Activated T-cell treated with anti-CD3 and anti-CD28 coated beads for 24 hours (primary cell): ENCODE results near the gene SURF6.
A peak's percentile ranks its signal among the peaks of the same experiment; 100 is the strongest.
"Not testable (repeated sequence)": the region's sequence is repeated elsewhere in the genome, so short reads cannot be mapped to it uniquely, and the experiment has no call there.

Source experiments
- DNase-seq: peaks from one replicate; pipeline ENCODE4 v3.0.0-alpha.2; 2020; ENCODE audit warnings: low read depth

SURF6 gene

GRCh38 chr9:133335924-133336811 lies at the start of gene SURF6:
Gene SURF6 (minus strand): TSS chr9:133336188. CDS start chr9:133336132, 56 bp downstream.
- DNase-seq = peak; percentile 96

DNA sequence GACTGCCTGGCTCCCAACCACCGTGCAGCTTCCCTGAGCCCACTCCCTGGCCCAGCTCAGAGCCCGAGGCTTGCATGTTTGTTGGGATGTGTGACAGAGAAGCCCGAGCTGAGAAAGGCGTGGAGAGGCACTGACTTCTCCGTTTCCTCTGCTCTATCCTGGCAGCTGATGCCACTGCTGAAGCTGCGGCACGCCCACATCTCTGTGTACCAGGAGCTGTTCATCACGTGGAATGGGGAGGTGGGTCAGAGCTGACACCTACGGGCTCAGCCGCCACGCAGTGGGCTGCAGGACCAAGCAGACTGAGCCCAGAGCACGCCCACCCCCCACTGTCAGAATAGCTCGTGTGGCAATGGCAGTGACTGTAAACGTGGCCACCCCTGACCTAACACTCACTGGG lies 49.5 kb upstream of the SURF6 start:
- DNase-seq = no peak

DNA sequence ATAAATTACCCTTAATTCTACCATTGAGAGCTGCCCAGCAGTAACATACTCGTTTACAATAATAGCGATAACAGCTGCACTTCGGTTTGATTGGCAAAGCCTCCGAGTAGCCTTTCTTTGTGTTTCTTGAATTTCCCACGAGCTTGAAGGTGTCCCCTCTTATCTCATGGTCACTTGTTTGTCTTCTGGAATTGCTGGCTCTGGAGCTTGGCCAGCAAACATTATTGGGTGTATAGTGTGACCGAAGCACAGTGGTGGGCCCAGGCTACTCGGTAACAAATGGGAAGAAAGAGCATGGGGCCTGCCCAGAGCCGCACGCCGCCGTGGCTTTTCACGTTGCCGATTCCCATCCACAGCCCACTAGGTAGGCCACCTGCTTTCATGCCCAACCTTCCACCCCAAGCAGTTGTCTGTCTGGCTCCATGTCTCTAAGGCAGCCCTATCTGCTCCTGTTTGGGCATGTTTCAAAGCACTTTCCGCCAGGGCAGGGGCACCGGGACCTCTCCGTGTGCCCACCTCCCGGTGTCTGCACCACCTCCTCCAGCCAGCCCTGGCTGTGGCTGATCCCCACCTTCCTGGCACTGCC lies 48.8 kb upstream of the SURF6 start:
- no peak for DNase-seq

- no peak for DNase-seq
Measured at GRCh38 chr9:133383438-133383837, 47.5 kb upstream of the SURF6 start.

DNA sequence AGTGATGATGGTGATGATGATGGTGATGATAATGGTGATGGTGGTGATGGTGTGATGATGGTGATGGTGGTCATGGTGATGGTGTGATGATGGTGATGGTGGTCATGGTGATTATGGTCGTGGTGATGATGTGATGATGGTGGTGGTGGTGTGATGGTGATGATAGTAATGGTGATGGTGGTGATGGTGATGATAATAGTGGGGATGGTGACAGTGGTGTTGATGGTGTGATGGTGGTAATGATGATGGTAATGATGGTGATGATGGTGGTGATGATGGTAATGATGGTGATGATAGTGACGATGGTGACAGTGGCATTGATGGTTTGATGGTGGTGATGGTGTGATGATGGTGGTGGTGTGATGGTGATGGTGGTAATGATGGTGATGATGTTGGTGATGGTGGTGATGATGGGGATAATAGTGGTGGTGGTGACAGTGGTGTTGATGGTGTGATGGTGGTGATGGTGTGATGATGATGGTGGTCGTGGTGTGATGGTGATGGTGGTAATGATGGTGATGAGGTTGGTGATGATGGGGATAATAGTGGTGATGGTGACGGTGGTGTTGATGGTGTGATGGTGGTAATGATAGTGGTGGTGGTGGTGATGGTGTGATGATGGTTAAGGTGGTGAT lies 46.6 kb upstream of the SURF6 start:
- no peak for DNase-seq

- no peak for DNase-seq
Measured at GRCh38 chr9:133380734-133381133, 44.7 kb upstream of the SURF6 start.

DNA sequence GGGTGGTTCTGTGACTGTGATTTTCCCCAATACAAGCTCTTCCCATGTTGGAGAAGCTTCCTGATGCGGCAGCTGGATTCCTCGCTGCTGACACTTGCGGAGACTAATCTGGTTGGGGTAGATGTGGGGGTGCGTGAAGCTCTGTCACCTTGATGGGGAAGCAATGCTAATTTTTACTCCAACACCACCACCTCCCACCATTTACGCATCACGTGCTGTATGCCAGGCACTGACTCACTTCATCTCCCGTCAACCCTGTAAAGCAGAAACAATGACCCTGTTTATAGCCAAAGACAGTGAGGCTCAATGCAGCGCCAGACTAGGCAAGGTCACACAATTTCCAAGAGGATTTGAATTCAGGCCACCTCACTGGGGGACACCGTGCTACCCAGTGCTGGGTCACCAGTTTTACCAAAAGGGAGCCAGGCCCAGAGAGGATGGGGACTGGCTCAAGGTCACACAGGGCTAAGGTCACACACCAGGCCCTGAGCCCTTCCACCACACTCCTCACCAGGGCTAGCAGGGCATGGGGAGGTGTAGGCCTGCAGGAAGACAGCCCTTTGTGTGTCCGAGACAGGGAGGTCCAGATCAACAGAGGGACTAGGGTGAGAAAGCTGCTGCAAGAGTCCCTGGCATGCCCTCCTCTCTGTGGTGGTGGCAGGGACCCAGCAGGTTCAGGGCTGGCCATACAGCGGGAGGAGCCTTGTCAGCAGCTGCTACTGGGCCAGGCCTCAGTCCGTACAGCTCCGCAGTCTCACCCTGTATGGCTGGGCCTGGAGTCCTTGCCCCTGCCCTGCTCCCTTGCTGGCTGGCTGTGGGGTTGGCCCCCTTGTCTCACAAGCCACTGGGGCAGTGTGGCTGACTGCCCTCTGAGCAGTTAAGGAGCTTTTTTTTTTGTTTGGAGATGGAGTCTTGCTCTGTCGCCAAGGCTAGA lies 43.4 kb upstream of the SURF6 start:
- no peak for DNase-seq

- DNase-seq = no peak
Measured at GRCh38 chr9:133378408-133378962, 42.5 kb upstream of the SURF6 start.

DNA sequence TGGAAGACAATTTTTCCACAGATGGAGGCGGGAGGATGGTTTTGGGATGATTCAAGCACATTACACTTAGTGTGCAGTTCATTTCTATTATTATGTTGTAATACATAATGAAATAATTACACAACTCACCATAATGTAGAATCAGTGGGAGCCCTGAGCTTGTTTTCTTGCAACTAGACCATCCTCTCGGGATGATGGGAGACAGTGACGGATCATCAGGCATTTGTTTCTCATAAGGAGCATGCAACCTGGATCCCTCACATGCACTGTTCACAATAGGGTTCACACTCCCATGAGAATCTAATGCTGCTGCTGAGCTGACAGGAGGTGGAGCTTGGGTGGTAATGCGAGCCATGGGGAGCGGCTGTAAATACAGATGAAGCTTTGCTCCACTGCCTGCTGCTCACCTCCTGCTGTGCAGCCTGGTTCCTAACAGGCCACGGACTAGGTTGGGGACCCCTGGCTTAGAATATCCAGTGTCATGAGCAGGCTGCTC lies 41.8 kb upstream of the SURF6 start:
- DNase-seq = no peak

DNA sequence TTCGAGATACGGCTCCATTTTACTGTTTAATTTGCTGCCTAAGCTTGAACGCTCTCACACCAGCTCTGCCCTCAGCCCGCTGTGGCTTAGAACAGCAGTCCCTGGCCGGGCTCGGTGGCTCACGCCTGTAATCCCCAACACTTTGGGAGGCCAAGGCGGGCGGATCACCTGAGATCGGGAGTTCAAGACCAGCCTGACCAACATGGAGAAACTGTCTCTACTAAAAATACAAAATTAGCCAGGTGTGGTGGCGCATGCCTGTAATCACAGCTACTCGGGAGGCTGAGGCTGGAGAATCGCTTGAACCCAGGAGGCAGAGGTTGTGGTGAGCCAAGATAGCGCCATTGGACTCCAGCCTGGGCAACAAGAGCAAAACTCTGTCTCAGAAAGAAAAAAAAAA lies 41.3 kb upstream of the SURF6 start:
- not testable (repeated sequence) for DNase-seq

- DNase-seq = peak; percentile 94
Measured at GRCh38 chr9:133375724-133376654, 40.0 kb upstream of the SURF6 start, which contains the start of the genes STKLD1 and SURF4. Gene STKLD1 (plus strand): TSS chr9:133376366. CDS start chr9:133376474, 108 bp downstream. Gene SURF4 (minus strand): TSS chr9:133376060. CDS start chr9:133375969, 91 bp downstream.

- no peak for DNase-seq
Measured at GRCh38 chr9:133375116-133375723, 39.2 kb upstream of the SURF6 start.

GRCh38 chr9:133374612-133375115 lies 38.7 kb upstream of the SURF6 start:
- DNase-seq = no peak

DNA sequence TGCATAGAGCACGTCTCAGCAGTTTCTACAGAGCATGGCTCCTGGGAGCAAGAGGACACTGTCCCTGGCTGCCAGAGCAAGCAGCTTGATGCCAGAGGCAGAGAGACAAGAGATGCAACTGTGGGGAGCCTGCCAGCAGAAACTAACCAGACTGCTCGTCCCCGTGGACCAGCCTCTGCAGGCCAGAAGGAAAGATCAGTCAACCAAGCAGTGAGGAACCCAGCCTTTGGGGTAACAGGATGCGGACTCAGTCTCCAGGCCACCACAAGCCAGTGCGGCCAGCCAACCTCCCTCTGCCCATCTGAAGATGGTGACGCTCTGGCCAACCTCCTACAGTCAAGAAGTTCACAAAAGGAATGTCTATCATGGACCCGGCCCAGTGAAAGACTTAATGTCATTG lies 36.2 kb upstream of the SURF6 start:
- DNase-seq = no peak

GRCh38 chr9:133371261-133371711 lies 35.3 kb upstream of the SURF6 start:
- DNase-seq = peak; percentile 70

- no peak for DNase-seq
Measured at GRCh38 chr9:133370685-133371084, 34.7 kb upstream of the SURF6 start.

- no peak for DNase-seq
Measured at GRCh38 chr9:133369933-133370332, 33.9 kb upstream of the SURF6 start.

DNA sequence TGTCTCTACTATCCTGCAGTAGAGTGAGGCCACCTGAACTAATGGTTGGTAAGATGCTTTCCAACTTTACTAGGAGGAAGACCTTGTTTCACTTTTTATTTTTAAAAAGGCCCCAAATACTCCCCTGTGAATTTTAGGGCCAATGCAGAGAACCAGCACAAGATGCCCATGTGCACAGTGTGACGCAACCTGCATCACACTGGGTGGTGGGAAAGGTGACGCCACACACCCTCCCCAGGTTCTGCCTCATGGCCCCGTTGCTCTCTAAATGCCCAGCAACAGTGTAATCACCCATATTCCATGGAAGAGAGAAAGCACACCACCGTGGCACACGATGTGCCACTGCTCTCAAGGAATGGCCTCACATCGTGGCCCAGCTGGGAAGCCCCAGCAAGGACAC lies 33.4 kb upstream of the SURF6 start:
- no peak for DNase-seq

- no peak for DNase-seq
Measured at GRCh38 chr9:133368249-133368881, 32.4 kb upstream of the SURF6 start.
